Osteoblast (primary cell): ENCODE data around the gene PODNL1. TPM values are rescaled to one million over a fixed set of nuclear protein-coding genes. Genes with fewer than 3 reads are reported as not detected.
A peak's percentile ranks its signal among the peaks of the same experiment; 100 is the strongest.

Experiments
- DNase-seq: peaks from one replicate; pipeline ENCODE4 v3.0.0; 2011; ENCODE audit warnings: low spot score, mixed read lengths; ENCODE audit not compliant: insufficient read length; ENCODE audit errors: missing footprints
- H2AFZ ChIP-seq: 2 replicates; pipeline ENCODE4 v1.6.0; 2011; ENCODE audit warnings: mild to moderate bottlenecking, low read length
- H3K27ac ChIP-seq: 2 replicates; pipeline ENCODE4 v1.5.1; 2011; ENCODE audit warnings: mild to moderate bottlenecking, low read depth, low read length, moderate library complexity
- H3K27me3 ChIP-seq: 2 replicates; pipeline ENCODE4 v1.6.0; 2012; ENCODE audit warnings: mild to moderate bottlenecking, control low read depth, inconsistent platforms, low read length, moderate library complexity; ENCODE audit not compliant: insufficient read depth
- H3K36me3 ChIP-seq: 2 replicates; pipeline ENCODE4 v1.5.1; 2011; ENCODE audit warnings: mild to moderate bottlenecking, low read length, control low read depth, moderate library complexity; ENCODE audit not compliant: insufficient read depth
- H3K4me1 ChIP-seq: 2 replicates; pipeline ENCODE4 v1.5.1; 2011; ENCODE audit warnings: mild to moderate bottlenecking, low read length, control low read depth, moderate library complexity; ENCODE audit not compliant: insufficient read depth
- H3K4me2 ChIP-seq: 2 replicates; pipeline ENCODE4 v1.6.0; 2011; ENCODE audit warnings: mild to moderate bottlenecking, low read length; ENCODE audit not compliant: insufficient read depth
- H3K4me3 ChIP-seq: fragments of 200-600 bp; sonication (generic); 3 replicates; pipeline ENCODE4 v1.5.1; 2012; ENCODE audit warnings: mild to moderate bottlenecking, low read length, inconsistent platforms; ENCODE audit not compliant: insufficient read depth
- H3K79me2 ChIP-seq: 2 replicates; pipeline ENCODE4 v1.6.0; 2012; ENCODE audit warnings: mild to moderate bottlenecking, low read length, control low read depth, inconsistent platforms; ENCODE audit not compliant: insufficient read depth
- H3K9me3 ChIP-seq: 2 replicates; pipeline ENCODE4 v1.5.1; 2011; ENCODE audit warnings: low read depth, low read length, control low read depth
- H4K20me1 ChIP-seq: 2 replicates; pipeline ENCODE4 v1.6.0; 2012; ENCODE audit warnings: mild to moderate bottlenecking, low read length, control low read depth; ENCODE audit not compliant: insufficient read depth
- CTCF ChIP-seq: IDR thresholded peaks from 2 replicates; pipeline ENCODE4 v1.5.1; 2011; ENCODE audit warnings: mild to moderate bottlenecking, low read depth, low read length, moderate library complexity; ENCODE audit errors: extremely low read depth
- total RNA-seq: library from RNA; depleted of rRNA; stranded (reverse); fragments of >200 nt; gene quantifications from 2 replicates; pipeline ENCODE4 v1.2.3, GENCODE V29; 2012

The PODNL1 gene
- total RNA-seq, 1 donor = 4.0 TPM

DNA sequence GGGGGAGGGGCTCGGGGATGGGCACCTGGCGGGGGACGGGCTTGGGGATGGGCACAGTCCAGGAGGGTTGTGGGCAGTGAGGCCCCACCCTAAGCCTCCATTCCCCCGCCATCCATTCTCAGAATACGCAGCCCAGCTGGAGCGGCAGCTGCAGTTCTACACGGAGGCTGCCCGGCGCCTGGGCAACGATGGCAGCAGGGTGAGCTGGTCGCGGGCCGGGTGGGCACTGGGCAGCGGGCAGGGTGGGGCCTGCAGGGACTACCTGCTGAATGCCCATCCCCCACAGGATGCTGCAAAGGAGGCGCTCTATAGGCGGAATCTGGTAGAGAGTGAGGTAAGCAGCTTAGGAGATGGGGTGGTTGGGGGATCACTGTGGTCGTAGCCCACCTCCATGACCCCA, 8.3 kb downstream of the PODNL1 start:
- Histone ChIP-seq H3K4me1 (no peaks in the 10 kb centered on the region), H3K79me2 (no peaks in the 10 kb centered on the region), H4K20me1 (no peaks in the 10 kb centered on the region), H3K27me3 (no peaks in the 10 kb centered on the region), H2AFZ (no peak overlapping the region), H3K9me3 (no peaks in the 10 kb centered on the region), H3K4me3 (no peak overlapping the region), H3K27ac (no peak overlapping the region), H3K36me3 (peaks cover 27% of the 10 kb centered on the region), H3K4me2 (no peak overlapping the region)
- no peak for DNase-seq
- TF ChIP-seq CTCF = no peak

GRCh38 chr19:13929340-13929739, 8.9 kb downstream of the PODNL1 start:
- DNase-seq = peak; percentile 90
- Histone ChIP-seq H3K79me2 (no peaks in the 10 kb centered on the region), H3K36me3 (peaks cover 30% of the 10 kb centered on the region), H4K20me1 (no peaks in the 10 kb centered on the region), H3K9me3 (no peaks in the 10 kb centered on the region), H3K4me2 (no peak overlapping the region), H3K27me3 (no peaks in the 10 kb centered on the region), H3K4me3 (no peak overlapping the region), H3K4me1 (no peaks in the 10 kb centered on the region), H2AFZ (no peak overlapping the region), H3K27ac (no peak overlapping the region)
- no peak for TF ChIP-seq CTCF

DNA sequence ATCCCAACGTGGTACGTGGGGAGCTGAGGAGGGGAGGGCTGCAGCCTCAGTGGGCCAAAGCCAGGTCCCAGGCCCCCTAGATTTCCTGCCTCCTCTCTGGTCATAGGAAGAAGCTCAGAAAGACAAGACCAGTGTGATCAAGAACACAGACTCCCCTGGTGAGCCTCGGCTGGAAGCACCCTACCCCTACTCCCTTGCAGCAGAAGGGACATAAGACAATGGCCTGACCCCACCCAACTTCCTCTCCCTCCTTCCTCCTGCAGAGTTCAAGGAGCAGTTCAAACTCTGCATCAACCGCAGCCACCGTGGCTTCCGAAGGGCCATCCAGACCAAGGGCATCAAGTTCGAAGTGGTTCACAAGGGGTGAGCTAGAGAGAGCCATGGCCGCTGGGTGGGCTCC, 11.5 kb downstream of the PODNL1 start:
- H3K27ac ChIP-seq = no peak overlapping the region
- H3K4me3 ChIP-seq = no peak overlapping the region
- no peak overlapping the region for H2AFZ ChIP-seq
- no peaks in the 10 kb centered on the region for H3K27me3 ChIP-seq
- H3K9me3 ChIP-seq = no peaks in the 10 kb centered on the region
- no peaks in the 10 kb centered on the region for H4K20me1 ChIP-seq
- TF ChIP-seq CTCF = no peak
- H3K79me2 ChIP-seq = no peaks in the 10 kb centered on the region
- H3K4me1 ChIP-seq = no peaks in the 10 kb centered on the region
- DNase-seq = peak; percentile 78
- H3K4me2 ChIP-seq = no peak overlapping the region
- H3K36me3 ChIP-seq = peaks cover 45% of the 10 kb centered on the region

- Histone ChIP-seq H3K27me3 (no peaks in the 10 kb centered on the region), H4K20me1 (no peaks in the 10 kb centered on the region), H3K36me3 (peaks cover 46% of the 10 kb centered on the region), H3K4me3 (no peak overlapping the region), H2AFZ (no peak overlapping the region), H3K79me2 (no peaks in the 10 kb centered on the region), H3K9me3 (no peaks in the 10 kb centered on the region), H3K4me1 (no peaks in the 10 kb centered on the region), H3K27ac (no peak overlapping the region), H3K4me2 (no peak overlapping the region)
- TF ChIP-seq CTCF = no peak
- peak; percentile 74 for DNase-seq
These were observed 12.2 kb downstream of the PODNL1 start for GRCh38 chr19:13926010-13926409.
